ENCODE data around the gene SEMG2.

DNA sequence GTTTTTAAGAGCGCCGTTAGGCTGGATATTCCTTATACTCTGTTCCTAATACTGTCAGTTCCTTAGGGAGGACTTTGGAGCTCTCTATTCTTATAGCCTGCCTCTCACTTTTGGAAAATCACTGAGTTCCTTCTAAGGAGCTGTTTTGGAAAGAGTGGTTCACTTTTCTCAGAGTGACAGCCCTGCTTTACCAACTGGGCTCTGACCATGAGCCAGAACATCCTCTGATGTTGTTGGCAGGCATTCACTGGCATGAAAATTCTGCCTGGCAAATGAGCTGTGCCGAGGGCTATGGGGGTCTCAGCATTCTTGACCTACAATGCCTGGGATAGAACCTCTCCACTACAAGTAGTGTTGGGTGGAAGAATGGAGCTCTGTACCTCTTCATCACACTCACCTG lies 29.2 kb upstream of the SEMG2 start:
- TF ChIP-seq, protein P1, sequence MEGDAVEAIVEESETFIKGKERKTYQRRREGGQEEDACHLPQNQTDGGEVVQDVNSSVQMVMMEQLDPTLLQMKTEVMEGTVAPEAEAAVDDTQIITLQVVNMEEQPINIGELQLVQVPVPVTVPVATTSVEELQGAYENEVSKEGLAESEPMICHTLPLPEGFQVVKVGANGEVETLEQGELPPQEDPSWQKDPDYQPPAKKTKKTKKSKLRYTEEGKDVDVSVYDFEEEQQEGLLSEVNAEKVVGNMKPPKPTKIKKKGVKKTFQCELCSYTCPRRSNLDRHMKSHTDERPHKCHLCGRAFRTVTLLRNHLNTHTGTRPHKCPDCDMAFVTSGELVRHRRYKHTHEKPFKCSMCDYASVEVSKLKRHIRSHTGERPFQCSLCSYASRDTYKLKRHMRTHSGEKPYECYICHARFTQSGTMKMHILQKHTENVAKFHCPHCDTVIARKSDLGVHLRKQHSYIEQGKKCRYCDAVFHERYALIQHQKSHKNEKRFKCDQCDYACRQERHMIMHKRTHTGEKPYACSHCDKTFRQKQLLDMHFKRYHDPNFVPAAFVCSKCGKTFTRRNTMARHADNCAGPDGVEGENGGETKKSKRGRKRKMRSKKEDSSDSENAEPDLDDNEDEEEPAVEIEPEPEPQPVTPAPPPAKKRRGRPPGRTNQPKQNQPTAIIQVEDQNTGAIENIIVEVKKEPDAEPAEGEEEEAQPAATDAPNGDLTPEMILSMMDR (conservative IDR thresholded peaks at IDR 0.05): no peak
- no peak for TF ChIP-seq EZH2 (IDR thresholded peaks at IDR 0.05; ENCODE audit: low read depth)

All from PC-9 (cell line).